Mesothelial cell of epicardium (in vitro differentiated cells): ENCODE data around the gene GPR65. TPM values are rescaled to one million over a fixed set of nuclear protein-coding genes. Genes with fewer than 3 reads are reported as not detected.

Source experiments
- DNase-seq, 2 experiments: peaks; one replicate each; pipeline ENCODE4 v3.0.0; 2021; ENCODE audit warnings: low spot score in 2 of 2; ENCODE audit not compliant: unreplicated experiment in 2 of 2
- H3K27ac Mint-ChIP-seq: 2 replicates; pipeline ENCODE4 v1.8.0; 2021; ENCODE audit warnings: mixed read lengths
- H3K27me3 Mint-ChIP-seq: 2 replicates; pipeline ENCODE4 v1.8.0; 2021; ENCODE audit warnings: low read depth, mixed read lengths
- H3K36me3 Mint-ChIP-seq: 2 replicates; pipeline ENCODE4 v1.8.0; 2021; ENCODE audit warnings: mixed read lengths
- H3K4me1 Mint-ChIP-seq: 2 replicates; pipeline ENCODE4 v1.8.0; 2021; ENCODE audit warnings: mixed read lengths
- H3K4me3 Mint-ChIP-seq: 2 replicates; pipeline ENCODE4 v1.8.0; 2021; ENCODE audit warnings: mild to moderate bottlenecking, moderate library complexity, mixed read lengths
- H3K9me3 Mint-ChIP-seq: 2 replicates; pipeline ENCODE4 v1.8.0; 2021; ENCODE audit warnings: mixed read lengths
- CTCF ChIP-seq: fragments of 200-600 bp; sonication (generic); IDR thresholded peaks from one replicate; pipeline ENCODE4 v1.5.0; 2021; ENCODE audit warnings: antibody characterized with exemption; ENCODE audit not compliant: unreplicated experiment
- total RNA-seq: library from RNA; stranded (reverse); gene quantifications from 3 replicates; pipeline ENCODE4 v1.2.1, GENCODE V29; 2021

The GPR65 gene
- total RNA-seq, 1 donor from 2014 or later = not detected

GRCh38 chr14:88040146-88040545 is 35.2 kb downstream of the GPR65 start:
- no peaks in the 10 kb centered on the region for H3K9me3 Mint-ChIP-seq
- H3K27me3 Mint-ChIP-seq = peaks cover 25% of the 10 kb centered on the region
- no peak for TF ChIP-seq CTCF
- no peaks in the 10 kb centered on the region for H3K36me3 Mint-ChIP-seq
- no peak overlapping the region for H3K4me3 Mint-ChIP-seq
- H3K27ac Mint-ChIP-seq = no peak overlapping the region
- no peak for DNase-seq
- H3K4me1 Mint-ChIP-seq = no peaks in the 10 kb centered on the region

- Mint-ChIP-seq H3K4me1 (no peaks in the 10 kb centered on the region), H3K4me3 (no peak overlapping the region), H3K36me3 (no peaks in the 10 kb centered on the region), H3K27ac (no peak overlapping the region), H3K9me3 (no peaks in the 10 kb centered on the region), H3K27me3 (peaks cover 17% of the 10 kb centered on the region)
- DNase-seq = no peak
- TF ChIP-seq CTCF = no peak
Observed at GRCh38 chr14:88043529-88044443, 38.9 kb downstream of the GPR65 start.

- no peak for DNase-seq
- no peak overlapping the region for H3K4me3 Mint-ChIP-seq
- no peaks in the 10 kb centered on the region for H3K4me1 Mint-ChIP-seq
- TF ChIP-seq CTCF = no peak
- no peaks in the 10 kb centered on the region for H3K9me3 Mint-ChIP-seq
- no peak overlapping the region for H3K27ac Mint-ChIP-seq
- H3K36me3 Mint-ChIP-seq = no peaks in the 10 kb centered on the region
- H3K27me3 Mint-ChIP-seq = peaks cover 16% of the 10 kb centered on the region
Observed at GRCh38 chr14:88044444-88044758, 39.5 kb downstream of the GPR65 start.

GRCh38 chr14:88044776-88045446 is 40.0 kb downstream of the GPR65 start:
- Mint-ChIP-seq H3K36me3 (no peaks in the 10 kb centered on the region), H3K4me3 (no peak overlapping the region), H3K27ac (no peak overlapping the region), H3K4me1 (no peaks in the 10 kb centered on the region), H3K27me3 (peaks cover 16% of the 10 kb centered on the region), H3K9me3 (no peaks in the 10 kb centered on the region)
- DNase-seq = no peak
- TF ChIP-seq CTCF = no peak

- no peaks in the 10 kb centered on the region for H3K36me3 Mint-ChIP-seq
- DNase-seq = no peak
- H3K4me1 Mint-ChIP-seq = no peaks in the 10 kb centered on the region
- peaks cover 16% of the 10 kb centered on the region for H3K27me3 Mint-ChIP-seq
- no peak overlapping the region for H3K27ac Mint-ChIP-seq
- H3K9me3 Mint-ChIP-seq = no peaks in the 10 kb centered on the region
- H3K4me3 Mint-ChIP-seq = no peak overlapping the region
- no peak for TF ChIP-seq CTCF
Observed at GRCh38 chr14:88045705-88046104, 40.8 kb downstream of the GPR65 start.
